NOMO-1 (cell line): ENCODE results near the gene BCAS1.

ENCODE experiments used
- DNase-seq, 2 experiments: peaks; one replicate each; lab custom pipeline; 2025; ENCODE audit not compliant: unreplicated experiment in 2 of 2; lab: John Stamatoyannopoulos, UW

BCAS1 gene

DNA sequence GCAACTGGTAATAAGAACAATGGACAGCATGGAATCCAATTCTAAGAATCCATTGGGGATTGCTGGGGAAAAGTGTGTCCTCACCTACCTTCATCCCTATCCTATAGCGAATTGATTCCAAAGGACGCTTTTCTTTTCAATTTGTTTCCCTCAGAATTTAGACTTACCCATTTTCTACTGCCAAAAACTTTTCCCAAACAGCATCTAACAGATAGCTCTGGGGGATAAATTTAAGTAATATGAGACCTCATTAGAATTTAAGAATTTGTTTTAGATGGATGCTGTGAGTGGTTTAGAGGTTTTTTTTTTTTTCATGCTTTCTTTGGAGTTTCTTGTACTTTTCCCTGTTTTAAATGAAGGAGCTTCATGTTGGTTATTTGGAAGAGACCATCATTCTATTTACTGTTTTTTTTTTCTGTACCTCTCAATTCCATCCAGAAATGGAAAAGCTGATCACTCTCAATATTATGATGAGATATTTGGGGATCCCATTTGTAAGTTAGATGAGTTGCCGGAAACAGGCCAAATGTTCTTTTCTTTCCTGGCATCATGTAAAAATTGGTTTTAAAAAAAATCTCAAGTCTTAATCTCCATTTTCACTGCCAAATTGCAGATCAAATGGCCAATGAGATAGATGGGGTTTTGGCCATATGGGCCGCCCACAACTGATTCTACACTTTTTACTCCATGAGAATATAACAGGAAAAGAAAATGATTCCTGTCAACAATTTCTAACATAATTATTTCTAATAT is 105.7 kb downstream of the BCAS1 start:
- no peak for DNase-seq

DNA sequence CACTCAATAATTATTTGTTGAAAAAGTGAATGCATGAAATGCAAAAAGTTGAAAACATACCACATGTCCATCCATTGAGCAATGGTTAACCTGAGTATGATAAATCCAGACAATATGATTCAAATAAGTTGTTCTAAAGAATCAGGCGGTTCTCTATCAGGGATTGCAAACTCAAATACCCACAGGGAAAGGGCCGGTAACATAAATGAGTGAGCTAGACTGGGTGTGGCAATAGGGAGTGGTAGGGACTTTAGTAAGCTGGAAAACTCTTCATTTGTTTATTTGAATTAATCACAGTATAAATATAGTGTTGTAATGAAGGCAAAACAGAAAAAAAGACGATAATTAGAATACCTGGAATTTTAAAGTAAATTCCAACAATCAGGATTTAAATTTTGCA is 106.3 kb downstream of the BCAS1 start:
- DNase-seq, result no peak

DNA sequence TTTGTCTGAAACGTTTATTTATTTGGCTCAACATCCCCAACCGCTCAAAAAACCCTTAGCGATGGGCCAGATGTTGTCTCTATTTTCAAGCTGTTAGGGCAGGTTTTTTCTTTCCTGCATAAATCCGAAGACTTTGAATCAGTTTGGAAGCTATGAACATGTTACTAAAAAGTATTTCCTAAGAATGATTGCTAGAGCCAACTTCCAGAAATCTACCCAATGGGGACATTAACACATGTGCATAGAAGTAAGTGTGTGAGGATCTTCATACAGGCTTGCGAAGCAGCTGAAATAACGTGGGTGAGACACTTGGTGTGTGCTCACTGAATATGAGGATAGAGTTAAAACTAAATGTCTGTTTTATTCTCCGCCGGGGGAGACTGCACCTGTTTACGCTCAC is 106.8 kb downstream of the BCAS1 start:
- no peak for DNase-seq

DNA sequence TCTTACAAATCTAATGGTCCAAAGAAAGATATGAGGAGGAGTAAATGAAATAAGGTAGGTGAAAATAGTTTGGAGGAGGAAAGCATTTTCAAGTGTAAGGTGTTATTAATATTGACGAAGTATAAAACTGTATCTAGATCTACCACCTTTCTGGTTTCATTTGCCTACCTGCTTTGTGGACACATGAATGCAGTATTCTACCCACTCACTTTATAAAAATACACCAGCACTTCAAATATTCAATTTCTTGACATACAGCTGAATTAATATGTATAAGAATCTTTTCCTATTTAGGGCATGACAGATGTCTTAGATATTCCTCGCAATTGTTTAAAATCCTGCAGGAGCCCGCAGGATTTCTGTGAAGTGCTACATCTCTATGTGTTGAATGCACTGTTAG is 108.0 kb downstream of the BCAS1 start:
- no peak for DNase-seq

DNA sequence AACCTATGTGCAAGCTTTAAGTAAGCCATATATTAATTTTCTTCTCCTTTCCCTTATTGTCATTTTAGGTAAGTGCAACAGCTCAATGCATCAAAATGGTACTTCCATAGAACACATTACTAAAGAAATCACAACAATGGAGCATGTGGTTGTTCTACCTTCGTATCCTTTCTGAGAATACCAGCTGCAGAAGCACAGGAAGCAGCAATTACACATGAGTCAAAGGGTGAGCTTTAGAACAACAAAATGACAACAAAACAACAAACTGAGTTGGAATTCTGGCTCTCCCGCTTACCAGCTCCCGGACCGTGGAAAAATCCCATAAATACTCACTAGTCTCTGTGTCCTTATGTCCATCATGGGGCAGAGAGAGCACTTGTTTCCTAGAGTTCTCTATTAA is 108.9 kb downstream of the BCAS1 start:
- DNase-seq, result no peak

DNA sequence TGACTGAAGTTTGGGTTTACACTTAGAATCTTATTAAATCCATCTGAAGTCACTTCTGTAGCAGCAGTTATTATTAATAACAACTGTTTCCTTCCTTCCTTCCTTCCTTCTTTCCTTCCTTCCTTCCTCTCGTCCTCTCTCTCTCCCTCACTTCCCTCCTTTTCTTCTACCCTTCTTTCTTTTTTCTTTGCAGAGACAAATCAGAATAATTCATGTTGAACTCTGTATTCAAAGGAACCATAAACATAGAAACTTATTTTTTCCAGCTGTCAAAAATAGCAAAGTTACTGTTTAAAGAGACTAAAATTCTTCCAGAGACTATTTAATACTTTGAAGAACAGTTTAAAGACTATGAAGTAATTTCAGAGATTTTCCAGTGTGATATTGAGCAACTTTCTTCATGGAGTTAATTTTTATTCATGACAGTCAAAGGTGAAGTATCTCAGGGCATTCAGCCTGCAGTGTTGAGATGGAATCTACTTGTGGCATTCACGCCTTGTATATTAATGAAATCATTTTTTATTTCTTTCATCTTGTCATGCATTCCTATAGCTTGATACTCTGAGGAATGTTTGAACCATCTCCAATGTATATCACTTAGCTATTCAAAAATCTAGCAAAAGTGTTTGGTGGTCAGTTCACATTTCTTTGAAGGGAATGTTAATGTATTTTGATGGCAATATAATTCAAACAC is 109.7 kb downstream of the BCAS1 start:
- no peak for DNase-seq

DNA sequence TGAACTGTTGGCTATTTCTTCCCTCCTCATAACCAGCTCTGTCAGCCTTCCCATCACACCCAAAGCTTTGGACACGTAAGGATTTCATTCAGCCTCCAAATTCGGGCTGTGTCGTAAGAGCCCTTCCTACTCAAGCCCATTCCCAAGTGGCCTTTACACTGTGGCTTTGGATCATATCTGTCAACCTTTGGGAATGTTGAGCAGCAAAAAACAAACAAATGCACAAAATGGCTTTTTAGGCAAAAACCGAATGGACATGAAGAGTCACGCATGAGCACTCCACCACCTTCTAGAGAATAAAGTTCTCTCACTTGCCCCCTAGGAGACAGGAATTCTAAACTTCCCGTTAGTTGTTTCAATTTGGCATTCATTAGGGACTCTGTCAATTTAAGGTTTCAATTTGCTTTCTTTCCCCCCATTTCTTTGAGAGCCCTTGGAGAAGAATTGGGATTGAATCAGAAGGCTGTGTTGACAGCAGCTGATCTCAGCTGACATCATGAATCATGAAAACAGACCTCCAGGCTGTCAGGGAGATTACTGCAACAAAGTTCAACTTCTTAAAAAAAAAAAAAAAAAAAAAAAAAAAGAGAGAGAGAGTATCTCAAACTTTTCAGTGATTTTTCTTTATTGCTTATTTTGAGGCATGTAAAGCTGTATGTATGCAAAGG is 110.3 kb downstream of the BCAS1 start:
- DNase-seq, result no peak

DNA sequence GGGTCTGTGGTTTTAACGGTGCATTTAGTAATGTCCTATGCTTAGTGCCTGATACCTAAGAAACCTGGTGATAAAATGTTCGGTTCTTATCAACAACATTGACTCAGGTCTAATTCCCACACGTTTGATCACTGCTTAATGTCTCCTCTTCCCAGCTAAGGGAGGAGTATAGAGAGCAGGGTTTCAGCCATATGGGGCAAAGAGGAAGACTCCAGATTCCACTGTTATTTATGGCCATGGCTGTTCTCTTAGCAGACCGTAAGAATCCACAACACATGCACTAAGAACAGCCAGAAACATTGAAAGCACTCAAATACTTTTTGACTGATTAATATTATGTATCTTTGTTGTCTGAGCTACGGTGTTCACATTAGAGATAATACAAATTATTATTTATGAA is 112.1 kb downstream of the BCAS1 start:
- DNase-seq, result no peak

DNA sequence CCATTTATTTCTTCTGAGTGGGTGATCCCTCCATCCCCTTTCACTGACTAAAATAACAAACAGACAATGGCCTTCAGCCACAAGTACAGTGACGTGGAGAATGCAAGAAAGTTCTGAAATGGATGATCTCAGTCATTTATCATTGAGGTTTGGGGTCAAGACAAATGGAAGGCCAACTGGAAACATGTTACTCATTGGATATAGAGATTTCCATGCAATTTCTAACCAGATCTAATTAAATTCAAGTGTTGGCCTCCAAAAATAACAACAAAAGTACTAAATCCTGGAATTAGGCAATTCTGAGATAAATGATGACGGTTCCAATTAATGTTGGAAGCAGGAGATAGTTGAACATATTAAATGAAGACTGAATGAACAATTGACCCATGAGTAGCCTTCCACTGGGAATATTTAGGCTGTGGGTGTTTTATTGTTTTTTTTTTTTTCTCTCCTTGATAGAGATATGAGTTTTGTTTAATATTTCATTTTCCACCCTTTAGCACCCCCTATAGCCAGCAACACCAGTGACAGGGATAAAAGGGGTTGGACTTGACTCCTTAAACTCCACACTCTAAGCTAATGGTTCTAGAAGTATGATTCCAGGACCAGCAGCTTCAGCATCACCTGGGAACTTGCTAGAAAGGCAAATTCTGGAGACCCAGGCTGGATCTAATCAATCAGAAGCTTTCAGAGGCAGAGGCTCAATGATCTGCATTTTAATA is 112.8 kb downstream of the BCAS1 start:
- DNase-seq, result no peak

DNA sequence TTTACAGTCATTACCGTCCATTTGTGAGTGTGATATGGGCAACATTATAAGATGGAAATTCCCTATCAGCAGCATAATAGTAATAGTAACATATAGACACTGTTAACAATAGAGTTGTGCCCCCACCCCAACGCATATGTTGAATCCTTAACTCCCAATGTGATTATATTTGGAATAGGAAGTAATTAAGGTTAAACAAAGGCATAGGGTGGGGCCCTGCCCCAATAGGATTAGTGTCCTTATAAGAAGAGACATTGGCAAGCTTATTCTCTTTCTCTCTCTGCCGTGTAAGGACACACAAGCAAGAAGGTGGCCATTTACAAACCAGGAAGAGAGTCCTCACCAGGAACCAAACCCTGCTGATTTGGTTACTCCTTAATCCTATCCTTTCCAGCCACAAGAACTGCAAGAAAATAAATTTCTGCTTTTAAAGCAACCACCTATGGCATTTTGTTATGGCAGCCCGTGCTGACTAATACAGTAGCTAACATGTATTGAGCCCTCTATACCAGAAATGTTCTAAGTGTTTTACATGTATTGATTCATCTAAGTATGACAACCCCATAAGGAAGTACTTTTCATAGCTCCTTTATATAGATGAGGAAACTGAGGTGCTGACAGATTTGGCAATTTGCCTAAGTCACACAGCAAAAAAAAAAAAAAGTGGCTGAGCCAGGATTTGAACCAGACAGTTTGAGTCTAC is 114.2 kb downstream of the BCAS1 start:
- no peak for DNase-seq

DNA sequence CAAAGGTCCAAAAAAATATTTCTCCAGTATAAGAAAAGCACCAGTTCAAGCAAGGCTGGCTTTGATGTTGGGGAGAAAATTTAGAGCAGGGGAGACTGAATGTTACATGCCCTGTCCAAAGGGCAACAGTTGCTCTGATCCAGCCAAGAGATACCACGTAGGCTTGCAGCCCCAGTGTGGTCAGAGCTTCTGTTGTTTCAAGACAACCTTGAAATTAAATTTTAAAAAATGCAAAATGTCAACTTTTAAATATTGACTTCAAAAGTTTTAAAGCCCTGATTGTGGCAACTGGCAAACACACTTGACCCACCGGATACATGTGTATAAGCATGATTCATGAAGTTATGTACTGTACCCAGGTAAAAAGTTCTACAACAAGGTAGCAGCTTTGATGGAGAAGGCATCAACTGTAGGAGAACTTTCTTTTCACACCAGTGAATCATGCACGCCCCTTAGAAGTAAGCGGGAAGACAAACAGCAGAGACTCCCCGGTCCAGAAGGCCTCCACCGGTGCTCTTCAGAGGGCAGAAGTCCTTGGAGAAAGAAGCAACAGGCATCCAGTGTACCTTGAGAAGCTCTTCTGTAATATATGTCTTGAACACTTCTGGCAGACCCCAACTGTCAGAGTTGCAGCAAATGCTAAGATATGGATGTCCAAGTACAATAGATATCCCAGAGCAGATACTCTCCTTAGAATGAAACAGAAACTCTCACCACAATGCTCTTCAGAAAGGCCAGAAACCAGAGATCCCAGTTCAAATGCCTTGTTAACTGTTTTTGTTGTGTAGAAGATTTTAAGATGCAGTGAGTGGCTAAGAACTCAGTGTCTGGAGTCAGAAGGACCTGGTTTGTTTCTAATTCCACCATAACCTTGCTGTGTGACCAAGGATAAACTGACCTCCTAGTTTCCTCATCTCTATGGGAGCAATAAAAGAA is 115.4 kb downstream of the BCAS1 start:
- no peak for DNase-seq

DNA sequence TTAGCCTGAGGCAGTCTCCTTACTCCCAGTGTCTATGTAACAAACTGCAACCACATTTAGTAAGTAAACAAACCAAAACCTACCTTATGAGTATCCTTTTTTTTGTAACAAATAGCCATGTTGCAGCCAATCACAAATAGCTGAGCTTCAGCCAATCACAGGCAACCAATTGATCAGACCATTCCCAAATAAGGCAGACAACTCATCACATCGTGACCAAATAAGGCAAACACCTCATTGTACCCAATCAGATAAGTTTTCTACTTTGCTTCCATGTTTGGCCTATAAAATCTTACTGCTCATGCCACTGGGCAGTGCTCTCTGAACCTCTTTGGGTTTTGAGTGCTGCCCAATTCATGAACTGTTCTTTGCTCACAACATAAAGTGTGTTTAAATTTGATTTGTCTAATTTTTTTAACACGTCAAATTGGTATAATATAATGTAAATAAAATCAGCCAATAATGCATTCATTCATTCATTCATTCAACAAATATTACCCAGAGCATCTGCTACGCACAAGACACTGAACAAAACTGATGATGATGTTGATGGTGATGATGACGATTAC is 117.8 kb downstream of the BCAS1 start:
- DNase-seq, result no peak

DNA sequence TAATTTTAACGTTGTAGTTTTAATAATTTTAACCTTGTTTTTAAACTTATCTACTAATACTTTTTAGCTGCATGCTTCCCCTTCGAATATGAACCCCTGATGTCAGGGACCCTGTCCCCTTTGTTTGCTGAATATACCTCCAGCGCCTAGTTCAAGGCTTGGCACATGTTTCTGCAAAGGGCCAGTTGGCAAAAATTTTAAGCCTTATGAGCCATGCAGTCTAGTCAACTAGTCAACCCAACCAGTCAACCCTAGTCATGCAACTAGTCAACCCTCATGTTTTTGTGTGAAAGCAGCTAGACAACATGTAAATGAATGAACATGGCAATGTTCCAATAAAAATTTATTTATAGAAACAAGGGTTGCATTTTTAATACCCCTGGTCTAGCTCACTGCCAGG is 119.8 kb downstream of the BCAS1 start:
- no peak for DNase-seq

DNA sequence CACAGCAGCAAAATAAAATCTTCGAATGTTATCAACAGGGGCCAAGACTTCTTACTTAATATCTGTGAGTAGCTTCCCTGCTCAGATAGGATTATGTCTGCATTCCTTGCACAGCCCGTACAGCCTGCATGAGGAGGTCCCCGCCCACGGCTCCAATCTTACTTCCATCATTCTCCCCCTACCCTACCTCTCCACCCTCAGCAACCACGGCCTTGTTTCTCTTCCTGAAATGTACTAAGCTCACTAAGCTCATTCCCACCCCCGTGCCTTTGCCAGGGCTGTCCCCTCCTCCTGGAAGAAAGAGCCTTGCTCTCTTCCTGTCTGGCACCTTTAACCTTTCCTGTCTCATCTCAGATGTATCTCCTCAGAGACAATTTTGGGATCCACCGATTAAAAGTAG is 120.4 kb downstream of the BCAS1 start:
- no peak for DNase-seq

DNA sequence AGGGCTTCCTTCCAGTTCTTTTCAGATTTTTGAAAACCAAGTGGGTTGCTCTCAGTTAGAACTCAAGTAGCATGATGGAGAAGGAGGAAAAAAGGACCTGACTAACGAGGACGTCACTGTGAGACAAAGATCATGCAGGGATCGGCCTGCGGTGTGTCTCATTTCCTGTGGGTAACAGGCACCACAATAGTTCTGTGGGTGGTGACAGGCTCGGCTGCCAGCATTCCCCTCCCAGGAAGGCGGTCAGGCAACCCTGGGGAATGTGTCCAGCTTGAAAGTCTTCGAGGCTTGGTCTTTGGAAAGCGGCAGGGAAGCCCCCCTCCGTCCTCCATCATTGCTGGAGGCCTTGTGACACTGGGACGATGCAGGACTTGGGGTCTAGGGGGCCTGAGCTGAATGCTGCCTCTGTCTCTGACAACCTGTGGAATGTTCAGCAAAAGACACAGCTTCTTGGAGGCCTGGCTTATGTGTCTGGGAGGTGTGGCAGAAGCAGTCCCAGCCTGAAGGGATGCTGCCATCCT is 121.0 kb downstream of the BCAS1 start:
- DNase-seq, result peak; percentile 27 to 60

DNA sequence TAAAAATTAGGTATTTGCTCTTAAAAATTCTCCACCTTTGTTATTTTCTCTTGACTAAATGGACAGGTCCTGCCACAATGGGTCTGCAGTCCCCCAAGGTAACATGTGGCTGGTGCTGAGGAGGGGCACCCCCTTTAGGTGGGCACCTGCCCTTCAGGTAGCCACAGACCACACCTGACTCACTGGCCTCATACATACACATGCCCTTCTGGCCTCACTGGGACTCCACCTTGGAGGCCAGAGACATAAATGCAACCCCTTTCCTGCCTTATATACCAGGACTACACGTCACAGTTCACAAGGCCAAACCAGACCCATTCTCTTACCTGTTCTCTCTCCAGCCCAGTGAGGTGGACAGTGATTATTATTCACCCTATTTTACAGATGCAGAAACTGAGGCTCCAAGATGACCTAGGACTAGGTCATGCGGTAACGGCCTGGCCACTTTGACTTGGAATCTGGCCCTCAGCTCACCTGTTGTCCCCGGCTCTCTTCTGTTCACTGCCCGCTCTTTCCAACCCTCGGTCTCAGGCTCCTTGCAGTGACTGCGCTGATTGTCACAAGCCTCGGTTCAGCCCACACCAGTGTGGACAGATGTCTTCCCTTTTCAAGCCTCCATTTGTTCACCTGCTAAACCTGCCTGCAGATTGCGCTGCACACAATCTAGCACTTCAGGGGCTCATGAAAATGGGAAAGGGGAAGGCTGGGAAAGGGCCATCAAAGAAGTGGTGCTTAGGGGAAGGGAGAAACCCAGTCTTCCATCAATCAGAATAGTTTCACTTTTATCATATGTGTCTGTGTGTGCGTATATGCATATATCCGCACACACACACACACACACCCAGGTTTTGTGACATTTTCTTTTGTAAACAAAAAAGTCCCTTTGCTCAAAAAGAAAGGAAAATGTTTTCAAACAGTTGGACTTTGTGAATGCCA is 121.7 kb downstream of the BCAS1 start:
- DNase-seq, result no peak

DNA sequence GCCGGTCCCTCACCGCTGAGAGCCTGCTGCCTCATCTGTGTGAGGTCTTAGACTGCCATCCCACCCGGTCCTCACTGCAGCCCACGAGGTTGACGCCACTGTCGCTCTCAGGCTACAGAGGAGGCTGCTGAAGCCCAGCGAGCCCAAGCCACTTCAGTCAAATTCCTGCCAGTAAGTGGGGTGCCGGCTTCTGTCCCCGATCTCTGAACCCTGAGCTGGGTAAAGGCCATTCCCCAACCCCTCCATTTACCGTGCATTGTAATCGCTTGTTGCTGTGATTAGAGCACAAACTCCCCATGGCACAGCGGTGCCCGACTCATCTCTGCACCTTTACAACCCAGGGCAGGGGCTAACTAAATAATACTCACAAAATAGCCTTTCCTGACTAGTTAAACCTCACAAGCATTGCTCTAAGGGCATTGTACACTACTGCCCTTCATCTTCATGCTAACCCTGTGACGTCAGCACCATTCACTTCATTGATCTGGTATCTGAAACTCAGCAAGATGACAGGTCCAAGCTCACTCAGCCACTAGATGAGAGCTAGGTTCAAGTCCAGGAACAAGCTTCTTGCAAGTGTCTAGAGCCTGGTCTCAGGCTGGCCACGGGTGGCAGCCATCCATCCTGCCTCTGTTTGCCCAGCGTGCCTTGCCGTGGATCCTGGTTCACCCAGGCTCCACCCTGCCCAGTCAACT is 122.7 kb downstream of the BCAS1 start:
- DNase-seq, result no peak
